Measurements from ENCODE around the gene NEK6. TPM values are rescaled to one million over a fixed set of nuclear protein-coding genes. Genes with fewer than 3 reads are reported as not detected.

Gene NEK6
- total and polyA plus RNA-seq, 2 experiments from 2014 or later: 14.3 to 27.0 TPM

DNA sequence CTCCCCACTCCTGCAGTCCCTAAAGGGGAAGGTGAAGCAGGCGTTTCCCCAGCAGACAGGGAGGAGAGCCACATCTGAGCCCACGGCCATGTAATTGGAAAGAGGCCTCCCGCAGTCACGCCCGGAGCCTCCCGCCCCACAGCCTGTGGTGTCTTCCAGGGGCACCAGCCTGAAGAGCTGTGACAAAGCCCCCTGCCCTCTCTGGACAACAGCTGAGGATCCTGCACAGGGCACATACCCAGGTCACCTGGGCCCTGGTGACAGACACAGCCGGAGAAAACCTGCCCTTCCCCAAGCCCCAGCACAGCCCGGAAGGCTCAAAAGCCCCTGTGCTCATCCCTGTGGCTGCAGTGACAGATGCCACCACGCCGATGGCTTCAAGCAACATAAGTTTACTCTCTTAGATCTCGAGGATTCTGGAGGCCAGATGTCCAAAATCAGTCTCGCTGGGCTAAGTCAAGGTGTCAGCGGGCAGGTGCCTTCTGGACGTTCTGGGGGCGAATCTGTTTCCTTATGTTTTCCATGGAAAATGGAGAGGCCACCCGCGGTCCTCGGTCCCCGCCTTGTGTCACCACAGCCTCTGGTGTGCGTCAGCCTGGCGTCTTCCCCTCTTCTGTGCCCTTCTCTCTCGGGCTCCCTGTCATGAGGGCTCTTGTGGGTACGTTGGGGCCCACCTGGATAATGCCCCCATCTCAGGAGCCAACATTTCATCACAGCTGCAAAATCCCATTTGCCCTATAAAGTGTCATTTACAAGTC lies 86.0 kb downstream of the NEK6 start:
- Histone ChIP-seq H3K27ac (no peak overlapping the region), H3K36me3 (peaks cover 7% of the 10 kb centered on the region), H3K4me3 (no peak overlapping the region), H3K27me3 (no peaks in the 10 kb centered on the region), H3K9me3 (ENCODE audit: low read depth) (no peaks in the 10 kb centered on the region), H3K4me1 (ENCODE audit: low read depth) (no peaks in the 10 kb centered on the region)
- no peak for DNase-seq (ENCODE audit: low read depth in 1 of 2, low spot score in 1 of 2)
- TF ChIP-seq, protein P1, sequence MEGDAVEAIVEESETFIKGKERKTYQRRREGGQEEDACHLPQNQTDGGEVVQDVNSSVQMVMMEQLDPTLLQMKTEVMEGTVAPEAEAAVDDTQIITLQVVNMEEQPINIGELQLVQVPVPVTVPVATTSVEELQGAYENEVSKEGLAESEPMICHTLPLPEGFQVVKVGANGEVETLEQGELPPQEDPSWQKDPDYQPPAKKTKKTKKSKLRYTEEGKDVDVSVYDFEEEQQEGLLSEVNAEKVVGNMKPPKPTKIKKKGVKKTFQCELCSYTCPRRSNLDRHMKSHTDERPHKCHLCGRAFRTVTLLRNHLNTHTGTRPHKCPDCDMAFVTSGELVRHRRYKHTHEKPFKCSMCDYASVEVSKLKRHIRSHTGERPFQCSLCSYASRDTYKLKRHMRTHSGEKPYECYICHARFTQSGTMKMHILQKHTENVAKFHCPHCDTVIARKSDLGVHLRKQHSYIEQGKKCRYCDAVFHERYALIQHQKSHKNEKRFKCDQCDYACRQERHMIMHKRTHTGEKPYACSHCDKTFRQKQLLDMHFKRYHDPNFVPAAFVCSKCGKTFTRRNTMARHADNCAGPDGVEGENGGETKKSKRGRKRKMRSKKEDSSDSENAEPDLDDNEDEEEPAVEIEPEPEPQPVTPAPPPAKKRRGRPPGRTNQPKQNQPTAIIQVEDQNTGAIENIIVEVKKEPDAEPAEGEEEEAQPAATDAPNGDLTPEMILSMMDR (IDR thresholded peaks at IDR 0.05; ENCODE audit: low read depth, low read length): no peak

- H3K4me1 ChIP-seq (ENCODE audit: low read depth): no peaks in the 10 kb centered on the region
- no peaks in the 10 kb centered on the region for H3K9me3 ChIP-seq (ENCODE audit: low read depth)
- no peak for DNase-seq (ENCODE audit: low read depth in 1 of 2, low spot score in 1 of 2)
- no peak overlapping the region for H3K4me3 ChIP-seq
- H3K27me3 ChIP-seq: no peaks in the 10 kb centered on the region
- H3K27ac ChIP-seq: no peak overlapping the region
- H3K36me3 ChIP-seq: peaks cover 7% of the 10 kb centered on the region
- TF ChIP-seq, protein P1 (IDR thresholded peaks at IDR 0.05; ENCODE audit: low read depth, low read length): no peak
Measured at GRCh38 chr9:124344291-124345050, 86.7 kb downstream of the NEK6 start.

DNA sequence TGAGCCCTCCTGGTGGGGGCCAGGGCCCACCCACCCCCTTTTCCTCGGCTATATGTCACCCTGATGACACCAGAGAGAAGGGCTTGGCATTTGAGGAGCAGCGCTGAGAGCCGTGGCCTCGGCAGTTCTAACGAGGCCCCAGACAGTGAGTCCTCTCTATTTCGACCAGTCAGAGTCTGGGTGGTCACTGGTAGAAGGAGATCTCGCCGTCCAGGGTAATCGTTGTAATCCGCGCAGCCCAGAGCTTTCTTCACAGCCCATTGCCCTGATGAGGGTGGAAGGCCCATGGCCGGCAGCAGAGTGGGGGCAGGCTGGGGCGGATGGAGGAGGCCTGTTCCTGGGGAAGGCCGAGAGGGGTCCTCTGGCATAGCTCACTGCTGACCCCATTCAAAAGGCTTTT lies 87.3 kb downstream of the NEK6 start:
- Histone ChIP-seq H3K27me3 (no peaks in the 10 kb centered on the region), H3K4me1 (ENCODE audit: low read depth) (no peaks in the 10 kb centered on the region), H3K4me3 (no peak overlapping the region), H3K36me3 (peaks cover 7% of the 10 kb centered on the region), H3K27ac (no peak overlapping the region), H3K9me3 (ENCODE audit: low read depth) (no peaks in the 10 kb centered on the region)
- DNase-seq (ENCODE audit: low read depth in 1 of 2, low spot score in 1 of 2): no peak
- TF ChIP-seq, protein P1 (IDR thresholded peaks at IDR 0.05; ENCODE audit: low read depth, low read length): no peak

- Histone ChIP-seq H3K9me3 (ENCODE audit: low read depth) (no peaks in the 10 kb centered on the region), H3K27ac (no peak overlapping the region), H3K27me3 (no peaks in the 10 kb centered on the region), H3K36me3 (peaks cover 9% of the 10 kb centered on the region), H3K4me3 (no peak overlapping the region), H3K4me1 (ENCODE audit: low read depth) (no peaks in the 10 kb centered on the region)
- DNase-seq (ENCODE audit: low read depth in 1 of 2, low spot score in 1 of 2): no peak
- TF ChIP-seq, protein P1 (IDR thresholded peaks at IDR 0.05; ENCODE audit: low read depth, low read length): no peak
Measured at GRCh38 chr9:124345751-124346281, 88.1 kb downstream of the NEK6 start.

DNA sequence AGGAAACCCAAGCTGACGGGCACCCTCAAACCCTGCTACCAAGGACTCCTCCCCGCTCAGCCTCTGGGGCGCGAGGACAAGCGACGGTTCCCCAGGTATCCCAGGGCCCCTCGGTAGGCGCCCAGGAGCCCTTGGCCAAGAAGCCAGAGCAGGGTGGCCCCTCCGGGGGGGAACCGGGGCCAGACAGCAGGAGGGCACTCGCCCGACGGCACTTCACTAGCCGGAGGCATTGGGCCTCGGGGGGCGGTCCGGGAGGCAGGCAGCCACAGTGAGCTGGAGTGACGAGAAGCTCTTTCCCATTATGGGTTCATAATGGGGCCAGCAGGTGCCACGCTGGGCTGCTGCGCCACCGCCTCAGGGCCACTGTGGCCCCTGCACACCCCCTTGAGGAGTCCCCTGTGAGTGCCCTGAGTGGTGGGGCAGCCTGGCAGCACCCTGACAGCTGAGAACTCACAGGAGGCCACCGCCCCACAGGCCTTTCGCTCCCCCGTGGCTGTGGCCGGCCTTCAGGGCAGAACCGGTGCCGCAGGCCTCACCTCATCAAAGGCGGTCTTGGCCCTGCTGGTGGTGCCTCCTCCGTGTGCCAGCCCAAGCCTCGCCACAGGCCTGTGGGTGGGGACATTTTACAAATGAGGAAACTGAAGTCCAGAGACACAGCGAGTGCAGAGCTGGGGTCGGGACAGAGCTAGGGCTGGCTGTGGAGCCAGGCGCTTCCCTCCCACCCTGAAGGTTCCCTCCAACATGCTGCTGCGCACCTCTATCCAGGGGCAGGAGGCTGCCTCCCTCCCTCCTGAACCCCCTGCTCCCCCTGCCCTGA lies 88.8 kb downstream of the NEK6 start:
- TF ChIP-seq, protein P1 (IDR thresholded peaks at IDR 0.05; ENCODE audit: low read depth, low read length): no peak
- no peaks in the 10 kb centered on the region for H3K4me1 ChIP-seq (ENCODE audit: low read depth)
- H3K27ac ChIP-seq: no peak overlapping the region
- no peak for DNase-seq (ENCODE audit: low read depth in 1 of 2, low spot score in 1 of 2)
- H3K9me3 ChIP-seq (ENCODE audit: low read depth): no peaks in the 10 kb centered on the region
- peaks cover 17% of the 10 kb centered on the region for H3K36me3 ChIP-seq
- no peak overlapping the region for H3K4me3 ChIP-seq
- no peaks in the 10 kb centered on the region for H3K27me3 ChIP-seq
